ENCODE results near the gene EP400. TPM values are rescaled to one million over a fixed set of nuclear protein-coding genes. Genes with fewer than 3 reads are reported as not detected.

The EP400 gene
- total and polyA plus RNA-seq, 12 donors = 6.6 to 20.5 (median 18.9) TPM

DNA sequence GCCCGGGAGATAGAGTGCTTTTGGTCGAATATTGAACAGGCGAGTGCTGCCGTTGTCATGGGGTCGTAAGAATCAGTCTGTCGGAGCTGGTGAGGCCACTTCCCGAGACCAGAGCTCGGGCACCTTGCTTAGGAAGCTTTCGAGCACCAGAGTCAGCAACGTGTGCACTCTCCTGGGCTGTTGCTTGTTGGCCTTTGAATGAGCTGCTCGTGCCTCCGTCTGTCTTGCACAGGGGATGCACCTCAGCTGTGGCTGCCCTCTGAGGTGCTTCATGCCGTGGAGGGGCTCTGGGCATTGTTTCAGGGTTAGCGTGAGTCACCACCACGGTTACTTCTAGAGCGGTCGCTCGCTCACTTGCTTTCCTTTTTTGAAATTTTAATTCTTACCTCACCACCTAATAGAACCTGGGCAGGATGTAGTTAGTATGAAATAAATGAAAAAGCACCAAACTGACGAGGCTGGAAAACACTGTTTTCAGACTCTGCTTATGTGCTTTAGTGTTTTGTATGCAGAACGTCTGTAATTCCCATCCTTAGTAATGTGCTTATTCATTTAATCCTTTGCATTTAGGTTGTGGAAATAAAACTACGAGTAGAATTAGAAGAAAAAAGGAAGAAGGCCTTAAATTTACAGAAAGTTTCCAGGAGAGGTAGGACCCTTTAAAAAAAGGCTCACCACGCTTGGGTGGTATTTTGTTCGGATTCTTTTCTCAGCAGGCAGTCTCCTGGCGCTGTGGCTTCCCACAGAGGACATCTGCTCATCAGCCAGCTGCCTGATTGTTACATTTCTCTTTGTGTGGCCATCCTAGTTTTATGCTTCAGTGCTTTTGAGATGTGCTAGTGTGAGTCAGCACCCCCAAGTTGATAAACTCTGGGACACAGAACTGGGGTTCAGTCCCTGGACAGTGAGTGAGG is 40.6 kb downstream of the EP400 start:
- no peak for DNase-seq
- no peak for ATAC-seq
- Histone ChIP-seq H3K36me3 (peaks cover 0 to 100% (median 71%) of the 10 kb centered on the region in 9 donors), H3K27ac (no peak overlapping the region), H3K9me3 (no peaks in the 10 kb centered on the region), H3K4me1 (peaks cover 0 to 12% (median 0%) of the 10 kb centered on the region in 9 donors), H3K4me3 (no peak overlapping the region), H3K27me3 (no peaks in the 10 kb centered on the region)
- intact Hi-C loops (cut with DNase I) = loop anchor here in 1 of 10 donors (10.0 kb wide), 1 partner anchor 136 kb away; no protein-coding TSS in a partner anchor
- 83 to 86% methylated on average over 24 of the region's 24 CpGs for WGBS, 2 donors
- TF ChIP-seq, protein P1, sequence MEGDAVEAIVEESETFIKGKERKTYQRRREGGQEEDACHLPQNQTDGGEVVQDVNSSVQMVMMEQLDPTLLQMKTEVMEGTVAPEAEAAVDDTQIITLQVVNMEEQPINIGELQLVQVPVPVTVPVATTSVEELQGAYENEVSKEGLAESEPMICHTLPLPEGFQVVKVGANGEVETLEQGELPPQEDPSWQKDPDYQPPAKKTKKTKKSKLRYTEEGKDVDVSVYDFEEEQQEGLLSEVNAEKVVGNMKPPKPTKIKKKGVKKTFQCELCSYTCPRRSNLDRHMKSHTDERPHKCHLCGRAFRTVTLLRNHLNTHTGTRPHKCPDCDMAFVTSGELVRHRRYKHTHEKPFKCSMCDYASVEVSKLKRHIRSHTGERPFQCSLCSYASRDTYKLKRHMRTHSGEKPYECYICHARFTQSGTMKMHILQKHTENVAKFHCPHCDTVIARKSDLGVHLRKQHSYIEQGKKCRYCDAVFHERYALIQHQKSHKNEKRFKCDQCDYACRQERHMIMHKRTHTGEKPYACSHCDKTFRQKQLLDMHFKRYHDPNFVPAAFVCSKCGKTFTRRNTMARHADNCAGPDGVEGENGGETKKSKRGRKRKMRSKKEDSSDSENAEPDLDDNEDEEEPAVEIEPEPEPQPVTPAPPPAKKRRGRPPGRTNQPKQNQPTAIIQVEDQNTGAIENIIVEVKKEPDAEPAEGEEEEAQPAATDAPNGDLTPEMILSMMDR (IDR thresholded peaks at IDR 0.05) = no peak

DNA sequence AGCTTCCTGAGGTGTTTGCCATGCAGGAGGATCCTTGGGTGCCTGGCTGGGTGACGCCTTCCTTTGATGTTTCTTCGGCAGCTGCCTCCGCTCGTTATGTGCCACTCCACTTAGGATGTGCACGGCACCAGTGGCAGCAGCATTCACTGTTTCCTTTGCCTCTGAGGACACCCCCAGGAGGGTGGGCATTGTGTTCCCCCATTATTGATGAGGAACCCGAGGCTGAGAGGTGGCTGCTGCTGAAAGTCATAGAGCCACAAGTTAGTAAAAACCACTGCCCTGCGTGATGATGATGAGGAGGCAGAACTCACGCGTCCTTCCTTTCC is 41.2 kb downstream of the EP400 start:
- peaks cover 0 to 8% (median 0%) of the 10 kb centered on the region in 9 donors for H3K4me1 ChIP-seq
- no peaks in the 10 kb centered on the region for H3K9me3 ChIP-seq
- H3K4me3 ChIP-seq = no peak overlapping the region
- TF ChIP-seq, protein P1 (IDR thresholded peaks at IDR 0.05) = no peak
- ATAC-seq (no peak), DNase-seq (no peak)
- 79 to 83% methylated on average over 9 of the region's 9 CpGs for WGBS, 2 donors
- peaks cover 0 to 100% (median 70%) of the 10 kb centered on the region in 9 donors for H3K36me3 ChIP-seq
- H3K27ac ChIP-seq = no peak overlapping the region
- no peaks in the 10 kb centered on the region for H3K27me3 ChIP-seq
- intact Hi-C loops (cut with DNase I) = loop anchor here in 1 of 10 donors (10.0 kb wide), 1 partner anchor 136 kb away; no protein-coding TSS in a partner anchor

DNA sequence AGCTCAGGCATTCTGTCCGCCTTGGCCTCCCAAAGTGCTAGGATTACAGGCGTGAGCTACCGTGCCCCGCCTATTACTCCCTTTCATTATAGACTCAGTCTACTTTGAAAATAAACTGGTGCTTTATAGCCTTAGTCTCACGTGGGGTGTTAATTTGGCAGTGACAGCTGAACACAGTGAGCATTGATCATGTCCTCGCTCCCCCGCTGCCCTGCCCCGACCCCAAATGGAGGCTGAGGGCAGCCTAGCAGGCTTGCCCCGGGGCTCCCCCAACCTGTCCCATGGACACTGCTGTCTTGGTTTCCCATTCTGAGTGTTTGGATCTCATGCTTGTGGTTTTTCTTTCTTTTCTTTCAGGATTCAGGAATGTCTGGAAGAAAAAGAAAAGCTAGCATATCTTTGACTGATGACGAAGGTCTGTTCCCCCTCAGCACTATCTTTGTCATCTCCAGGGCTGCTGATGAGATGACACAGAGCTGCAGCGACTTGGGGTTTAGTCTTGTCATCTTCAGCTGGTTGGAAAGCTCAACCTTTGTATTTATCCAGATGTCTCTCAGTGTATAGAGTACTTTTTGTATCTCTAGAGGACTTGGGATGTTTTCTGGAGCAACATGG is 42.2 kb downstream of the EP400 start:
- WGBS, 2 donors = 87 to 88% methylated on average over 11 of the region's 11 CpGs
- peaks cover 0 to 6% (median 0%) of the 10 kb centered on the region in 9 donors for H3K4me1 ChIP-seq
- no peak overlapping the region for H3K4me3 ChIP-seq
- TF ChIP-seq, protein P1 (IDR thresholded peaks at IDR 0.05) = no peak
- H3K9me3 ChIP-seq = no peaks in the 10 kb centered on the region
- DNase-seq (no peak), ATAC-seq (no peak)
- intact Hi-C loops (cut with DNase I) = loop anchor here in 1 of 10 donors (10.0 kb wide), 1 partner anchor 137 kb away; no protein-coding TSS in a partner anchor
- H3K36me3 ChIP-seq = peaks cover 0 to 100% (median 60%) of the 10 kb centered on the region in 9 donors
- H3K27ac ChIP-seq = no peak overlapping the region
- no peaks in the 10 kb centered on the region for H3K27me3 ChIP-seq

DNA sequence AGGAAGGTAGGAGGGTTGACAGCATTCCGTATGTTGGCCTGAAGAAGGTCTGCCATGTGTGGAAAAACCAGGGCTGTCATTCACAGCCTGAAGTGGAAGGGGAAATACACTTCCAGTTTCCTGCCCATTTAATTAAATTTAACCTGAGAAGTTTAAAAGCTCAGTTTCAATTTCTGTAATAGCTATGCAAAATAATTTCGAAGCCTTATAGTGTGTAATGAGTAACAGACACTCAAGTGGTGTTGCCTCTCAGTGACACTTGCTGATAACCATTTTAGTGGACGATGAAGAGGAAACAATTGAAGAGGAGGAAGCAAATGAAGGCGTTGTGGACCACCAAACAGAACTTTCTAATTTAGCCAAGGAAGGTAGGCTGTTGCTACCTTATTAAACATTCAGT is 44.8 kb downstream of the EP400 start:
- H3K9me3 ChIP-seq = no peaks in the 10 kb centered on the region
- ATAC-seq = no peak
- H3K27ac ChIP-seq = no peak overlapping the region
- 90 to 91% methylated on average over 4 of the region's 4 CpGs for WGBS, 2 donors
- DNase-seq = no peak
- H3K27me3 ChIP-seq = no peaks in the 10 kb centered on the region
- intact Hi-C loops (cut with DNase I) = loop anchor here in 1 of 10 donors (10.0 kb wide), 1 partner anchor 140 kb away; no protein-coding TSS in a partner anchor
- H3K36me3 ChIP-seq = peaks cover 0 to 94% (median 46%) of the 10 kb centered on the region in 9 donors
- no peak overlapping the region for H3K4me3 ChIP-seq
- H3K4me1 ChIP-seq = no peaks in the 10 kb centered on the region
- TF ChIP-seq, protein P1 (IDR thresholded peaks at IDR 0.05) = no peak

Measured in heart right ventricle (tissue), 16 donors.